ENCODE results near the gene BRD3OS.

GRCh38 chr9:133979921-133980863 lies 45.1 kb upstream of the BRD3OS start:
- TF ChIP-seq CTCF (conservative IDR thresholded peaks at IDR 0.05; ENCODE audit: low read length) (no peak), EZH2phosphoT487 (IDR thresholded peaks at IDR 0.05; ENCODE audit: borderline replicate concordance, low read depth, low read length) (no peak)

Measured in OCI-LY7 (cell line).